GM19438 (cell line): ENCODE data around the gene GEMIN2.
"Not testable (repeated sequence)": the region's sequence is repeated elsewhere in the genome, so short reads cannot be mapped to it uniquely, and the experiment has no call there.

Experiments
- ATAC-seq: cut with Tn5 transposase; IDR thresholded peaks from one replicate; pipeline ENCODE4 v1.9.1; 2021; ENCODE audit warnings: low read depth; ENCODE audit not compliant: unreplicated experiment

Gene GEMIN2

GRCh38 chr14:39109893-39110715 is 4.0 kb upstream of the GEMIN2 start:
- ATAC-seq = no peak

DNA sequence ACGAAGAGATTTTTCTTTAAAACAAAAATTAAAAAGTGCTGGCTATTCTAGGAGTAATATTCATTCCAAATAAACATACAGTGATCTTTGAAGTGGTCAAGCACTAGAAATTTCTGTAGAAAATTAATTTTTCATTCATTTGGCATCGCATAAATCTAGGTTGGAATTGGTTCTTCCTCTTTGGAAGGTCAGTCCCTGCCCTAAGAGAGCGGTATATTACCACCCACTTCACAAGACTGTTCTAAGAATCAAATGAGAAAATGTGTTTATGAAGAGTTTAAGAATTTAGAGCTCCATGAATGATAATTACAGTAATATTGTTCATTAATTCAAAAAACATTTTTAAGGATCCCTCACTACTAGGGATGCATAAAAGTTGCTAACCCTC is 444 bp upstream of the GEMIN2 start:
- ATAC-seq = no peak

- no peak for ATAC-seq
Observed at GRCh38 chr14:39122330-39123138, 8.4 kb downstream of the GEMIN2 start.

DNA sequence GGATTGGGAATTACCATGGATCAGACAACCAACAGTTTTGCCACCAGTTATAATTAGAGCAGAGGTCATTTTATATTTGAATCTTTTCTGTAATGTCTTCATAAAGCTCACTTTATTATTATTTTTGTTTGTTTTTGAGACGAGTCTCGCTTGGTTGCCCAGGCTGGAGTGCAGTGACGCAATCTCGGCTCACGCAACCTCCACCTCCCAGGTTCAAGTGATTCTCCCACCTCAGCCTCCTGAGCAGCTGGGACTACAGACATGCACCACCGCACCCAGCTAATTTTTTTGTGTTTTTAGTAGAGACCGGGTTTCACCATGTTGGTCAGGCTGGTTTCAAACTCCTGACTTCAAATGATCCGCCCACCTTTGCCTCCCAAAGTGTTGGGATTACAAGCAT is 23.7 kb downstream of the GEMIN2 start:
- not testable (repeated sequence) for ATAC-seq

DNA sequence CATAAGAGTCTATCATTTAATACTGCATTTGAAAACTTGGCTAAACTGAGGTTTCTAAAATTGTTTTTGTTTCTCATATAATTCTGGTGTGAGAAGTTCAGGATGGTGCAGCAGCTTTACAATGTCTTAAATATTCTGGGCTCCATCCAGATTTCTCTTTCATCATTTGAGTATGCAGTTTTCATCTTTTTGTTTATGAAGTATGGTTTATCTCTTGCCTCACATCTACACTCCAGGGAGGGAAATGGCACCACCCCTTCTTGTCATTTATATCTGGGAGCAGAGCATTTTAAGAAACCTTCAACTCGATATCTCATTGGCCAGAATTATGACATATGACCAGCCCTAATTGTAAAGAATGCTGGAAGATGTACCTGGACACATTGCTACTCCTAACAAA is 24.3 kb downstream of the GEMIN2 start:
- ATAC-seq = no peak

DNA sequence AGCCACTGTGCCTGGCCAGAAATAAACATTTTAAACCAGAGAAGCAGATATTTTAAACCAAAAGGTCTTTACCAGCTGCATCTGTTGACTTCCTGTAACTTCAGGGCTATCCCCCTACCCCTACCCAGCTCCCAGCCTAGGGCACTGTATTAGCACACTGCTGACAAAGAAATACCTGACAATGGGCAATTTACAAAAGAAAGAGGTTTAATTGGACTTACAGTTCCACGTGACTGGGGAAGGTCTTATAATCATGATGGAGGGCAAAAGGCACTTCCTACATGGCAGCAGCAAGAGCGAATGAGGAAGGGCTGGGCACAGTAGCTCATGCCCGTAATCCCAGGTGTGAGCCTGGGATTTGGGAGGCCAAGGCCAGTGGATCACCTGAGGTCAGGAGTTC is 26.0 kb downstream of the GEMIN2 start:
- no peak for ATAC-seq

DNA sequence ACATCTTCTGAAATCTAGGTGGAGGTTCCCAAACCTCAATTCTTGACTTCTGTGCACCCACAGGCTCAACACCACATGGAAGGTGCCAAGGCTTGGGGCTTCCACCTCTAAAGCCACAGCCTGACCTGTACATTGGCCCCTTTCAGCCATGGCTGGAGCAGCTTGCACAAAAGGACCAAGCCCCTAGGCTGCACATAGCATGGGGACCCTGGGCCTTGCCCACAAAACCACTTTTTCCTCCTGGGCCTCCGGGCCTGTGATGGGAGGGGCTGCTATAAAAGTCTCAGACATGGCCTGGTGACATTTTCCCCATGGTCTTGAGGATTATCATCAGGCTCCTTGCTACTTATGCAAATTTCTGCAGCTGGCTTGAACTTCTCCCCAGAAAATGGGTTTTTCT is 27.5 kb downstream of the GEMIN2 start:
- not testable (repeated sequence) for ATAC-seq

DNA sequence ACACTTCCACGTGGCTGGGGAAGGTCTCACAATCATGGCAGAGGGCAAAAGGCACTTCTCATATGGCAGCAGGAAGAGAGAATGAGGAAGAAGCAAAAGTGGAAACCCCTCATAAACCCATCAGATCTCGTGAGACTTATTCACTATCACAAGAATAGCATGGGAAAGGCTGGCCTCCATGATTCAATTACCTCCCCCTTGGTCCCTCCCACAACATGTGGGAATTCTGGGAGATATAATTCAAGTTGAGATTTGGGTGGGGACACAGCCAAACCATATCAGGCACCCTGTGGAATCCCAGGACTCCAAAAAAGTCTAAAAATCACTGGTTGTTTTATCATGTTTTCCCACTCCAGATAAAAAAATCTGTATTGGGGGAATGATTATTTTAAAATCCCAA is 29.1 kb downstream of the GEMIN2 start:
- ATAC-seq = not testable (repeated sequence)

- ATAC-seq = no peak
Observed at GRCh38 chr14:39145266-39145966, 31.3 kb downstream of the GEMIN2 start.

GRCh38 chr14:39154594-39155189 is 40.6 kb downstream of the GEMIN2 start:
- no peak for ATAC-seq

DNA sequence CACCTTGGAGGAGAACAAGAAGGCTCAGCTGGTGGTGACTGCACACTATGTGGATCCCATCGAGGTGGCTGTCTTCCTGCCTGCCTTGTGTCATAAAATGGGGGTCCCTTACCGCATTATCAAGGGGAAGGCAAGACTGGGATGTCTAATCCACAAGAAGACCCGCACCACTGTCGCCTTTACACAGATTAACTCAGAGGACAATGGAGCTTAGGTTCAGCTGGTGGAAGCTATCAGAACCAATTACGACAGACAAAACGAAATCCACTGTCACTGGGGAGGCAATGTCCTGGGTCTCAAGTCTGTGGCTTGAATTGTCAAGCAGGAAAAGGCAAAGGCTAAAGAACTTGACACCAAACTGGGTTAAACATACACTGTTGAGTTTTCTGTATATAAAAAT is 43.4 kb downstream of the GEMIN2 start:
- no peak for ATAC-seq

DNA sequence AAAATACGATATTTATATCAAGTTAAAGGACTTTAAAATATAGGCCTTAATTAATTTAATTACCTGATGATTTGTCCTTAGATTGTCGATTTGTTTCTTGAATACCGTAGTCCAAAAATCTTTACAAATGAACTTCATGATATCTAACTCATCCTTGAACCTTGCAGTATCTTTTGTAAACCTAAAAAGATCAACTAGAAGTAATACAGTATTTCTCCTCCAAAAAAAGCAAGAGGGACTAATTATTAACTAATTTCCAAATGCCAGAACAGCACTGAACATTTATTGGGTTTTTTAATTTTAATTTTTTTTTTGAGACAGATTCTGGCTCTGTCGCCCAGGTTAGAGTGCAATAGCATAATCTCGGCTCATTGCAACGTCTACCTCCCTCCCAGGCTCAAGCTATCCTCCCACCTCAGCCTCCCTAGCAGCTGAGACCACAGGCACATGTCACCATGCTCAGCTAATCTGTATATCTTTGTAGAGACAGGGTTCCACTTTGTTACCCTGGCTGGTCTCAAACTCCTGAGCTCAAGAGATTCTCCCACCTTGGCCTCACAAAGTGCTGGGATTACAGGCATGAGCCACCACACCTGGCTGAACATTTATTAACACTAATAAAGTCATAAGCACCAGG is 44.2 kb downstream of the GEMIN2 start:
- ATAC-seq = no peak

DNA sequence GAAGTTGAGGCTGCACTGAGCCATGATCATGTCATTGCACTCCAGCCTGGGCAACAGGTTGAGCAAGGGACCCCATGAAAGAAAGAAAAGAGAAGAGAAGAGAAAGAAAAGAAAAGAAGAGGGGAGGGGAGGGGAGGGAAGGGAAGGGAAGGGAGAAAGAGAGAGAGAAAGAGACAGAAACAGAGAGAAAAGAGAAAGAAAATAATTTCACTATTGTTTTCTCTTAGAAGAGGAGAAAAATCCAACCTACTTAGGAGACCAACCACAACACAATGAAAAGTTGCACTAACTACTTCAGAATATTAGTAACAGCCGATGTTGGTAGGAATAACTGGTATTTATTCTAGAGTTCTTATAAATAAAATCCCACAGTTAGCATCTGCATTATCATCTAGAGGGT is 46.4 kb downstream of the GEMIN2 start:
- ATAC-seq = no peak

- not testable (repeated sequence) for ATAC-seq
Observed at GRCh38 chr14:39167797-39168320, 53.7 kb downstream of the GEMIN2 start.

GRCh38 chr14:39168591-39168990 is 54.5 kb downstream of the GEMIN2 start:
- no peak for ATAC-seq

DNA sequence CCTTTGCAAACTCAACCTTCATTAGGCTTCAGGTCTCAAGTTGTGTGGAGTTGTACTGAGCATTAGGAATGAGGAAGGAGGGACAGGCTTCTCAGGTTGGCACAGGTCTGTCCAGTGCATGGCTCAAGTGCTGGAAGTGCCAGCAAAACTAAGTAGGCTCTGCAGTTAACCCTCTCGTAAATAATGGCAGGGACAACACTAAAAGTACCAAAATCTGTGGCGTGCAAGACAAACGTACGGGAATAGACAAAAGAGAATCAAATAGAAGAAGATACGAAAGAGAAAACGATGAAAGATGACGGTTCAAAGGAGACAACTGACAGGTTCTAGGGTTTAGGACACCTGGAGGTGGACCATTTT is 55.4 kb downstream of the GEMIN2 start:
- no peak for ATAC-seq

GRCh38 chr14:39173198-39173597 is 59.1 kb downstream of the GEMIN2 start:
- ATAC-seq = no peak

- peak; percentile 85 for ATAC-seq
Observed at GRCh38 chr14:39174560-39175444, 60.7 kb downstream of the GEMIN2 start, which contains the start of gene PNN. Gene PNN, plus strand, starts transcription at chr14:39175254. Its CDS starts 26 bp downstream, at chr14:39175280.
